GM12878 (cell line): ENCODE data around the gene TMEM132D.

ENCODE experiments used
- MXI1 ChIP-seq: fragments of 150-350 bp; IDR thresholded peaks from 2 replicates; pipeline ENCODE4 v1.6.1; 2011; ENCODE audit warnings: low read depth, mild to moderate bottlenecking, inconsistent platforms, low read length, improper control_type of control experiment
- NRF1 ChIP-seq: conservative IDR thresholded peaks from 2 replicates; pipeline ENCODE4 v1.6.1; 2011; ENCODE audit warnings: mild to moderate bottlenecking, low read depth, low read length, improper control_type of control experiment
- SRF ChIP-seq, 2 experiments: IDR thresholded peaks; 2 replicates each; pipeline ENCODE4 v1.6.1; 2011; ENCODE audit warnings: low read depth in 2 of 2, low read length in 2 of 2, mild to moderate bottlenecking in 1 of 2, moderate library complexity in 1 of 2
- ZNF384 ChIP-seq: IDR thresholded peaks from 2 replicates; pipeline ENCODE4 v1.6.1; 2012; ENCODE audit warnings: low read depth, mild to moderate bottlenecking, low read length, improper control_type of control experiment, borderline replicate concordance
- TF ChIP-seq, protein P1 (sequence below), 3 experiments: IDR thresholded peaks in 2 of 3; conservative IDR thresholded peaks in 1 of 3; 2 replicates each; pipeline ENCODE4 v1.5.1; 2011; ENCODE audit warnings: low read depth in 3 of 3, low read length in 3 of 3, mild to moderate bottlenecking in 3 of 3, control low read depth in 2 of 3, moderate library complexity in 2 of 3, inconsistent platforms in 1 of 3, mixed read lengths in 1 of 3; ENCODE audit not compliant: control insufficient read depth in 2 of 3, insufficient read depth in 1 of 3; ENCODE audit errors: extremely low read depth in 1 of 3

DNA sequence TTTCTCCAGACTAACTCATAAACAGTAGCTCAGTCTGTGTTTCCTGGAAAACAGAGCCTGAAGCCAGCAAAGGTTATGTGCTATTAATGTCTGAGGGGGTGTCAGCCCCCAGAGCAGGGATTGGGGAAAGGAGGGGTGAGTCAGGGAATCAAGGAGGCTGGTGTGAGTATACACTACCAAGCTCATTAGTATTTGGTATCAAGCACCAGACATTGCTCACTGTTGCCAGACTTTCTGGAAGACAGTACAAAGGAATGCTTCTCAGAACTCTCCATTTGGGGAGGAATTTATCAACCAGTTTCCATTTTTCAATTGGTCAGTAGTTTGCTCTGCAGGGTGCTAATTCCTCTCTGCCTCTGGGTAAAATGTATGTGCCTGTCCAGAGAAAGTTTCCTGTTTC lies 607.2 kb downstream of the TMEM132D start:
- TF ChIP-seq MXI1 (no peak), SRF (IDR thresholded peaks at IDR 0.05; ENCODE audit: low read depth in 2 of 2, low read length in 2 of 2) (no peak), NRF1 (no peak), ZNF384 (no peak)
- TF ChIP-seq, protein P1, sequence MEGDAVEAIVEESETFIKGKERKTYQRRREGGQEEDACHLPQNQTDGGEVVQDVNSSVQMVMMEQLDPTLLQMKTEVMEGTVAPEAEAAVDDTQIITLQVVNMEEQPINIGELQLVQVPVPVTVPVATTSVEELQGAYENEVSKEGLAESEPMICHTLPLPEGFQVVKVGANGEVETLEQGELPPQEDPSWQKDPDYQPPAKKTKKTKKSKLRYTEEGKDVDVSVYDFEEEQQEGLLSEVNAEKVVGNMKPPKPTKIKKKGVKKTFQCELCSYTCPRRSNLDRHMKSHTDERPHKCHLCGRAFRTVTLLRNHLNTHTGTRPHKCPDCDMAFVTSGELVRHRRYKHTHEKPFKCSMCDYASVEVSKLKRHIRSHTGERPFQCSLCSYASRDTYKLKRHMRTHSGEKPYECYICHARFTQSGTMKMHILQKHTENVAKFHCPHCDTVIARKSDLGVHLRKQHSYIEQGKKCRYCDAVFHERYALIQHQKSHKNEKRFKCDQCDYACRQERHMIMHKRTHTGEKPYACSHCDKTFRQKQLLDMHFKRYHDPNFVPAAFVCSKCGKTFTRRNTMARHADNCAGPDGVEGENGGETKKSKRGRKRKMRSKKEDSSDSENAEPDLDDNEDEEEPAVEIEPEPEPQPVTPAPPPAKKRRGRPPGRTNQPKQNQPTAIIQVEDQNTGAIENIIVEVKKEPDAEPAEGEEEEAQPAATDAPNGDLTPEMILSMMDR (IDR thresholded peaks at IDR 0.05 in 2 of 3, conservative IDR thresholded peaks at IDR 0.05 in 1 of 3; ENCODE audit: control insufficient read depth in 2 of 3, extremely low read depth in 1 of 3, insufficient read depth in 1 of 3, low read depth in 3 of 3, low read length in 3 of 3) = no peak
